Measurements from ENCODE around the gene PTPN11. TPM values are rescaled to one million over a fixed set of nuclear protein-coding genes. Genes with fewer than 3 reads are reported as not detected.

Gene PTPN11
- total and polyA plus RNA-seq, 2 of the 13 experiments (the other 11 are each of a cell fraction or from before 2014, with no cell fraction given): 30.0 to 63.5 TPM

GRCh38 chr12:112532106-112532505, 113.4 kb downstream of the PTPN11 start:
- 0% methylated on average over 1 of the region's 1 CpG for WGBS (ENCODE audit: low lambda C conversion rate)
- H3K4me2 ChIP-seq (ENCODE audit: low read depth, low read length): no peak overlapping the region
- no peaks in the 10 kb centered on the region for H3K79me2 ChIP-seq (ENCODE audit: insufficient read depth, low read length)
- FAIRE-seq (no peak), ATAC-seq (no peak), DNase-seq (ENCODE audit: low spot score) (no peak)
- no peaks in the 10 kb centered on the region for H3K9me3 ChIP-seq (ENCODE audit: low read length)
- intact Hi-C loops (cut with micrococcal nuclease; ENCODE audit: unreplicated experiment) (no loop called here), in situ Hi-C loops (cut with HindIII; ENCODE audit: extremely low pct_ligation_motif_present, low pct_unique_long_range_greater_than_20kb) (no loop called here)
- 0 out of 5 replicates have a peak, but pooled peaks cover 0 to 5% of the 10 kb centered on the region in 2 experiments for H3K27me3 ChIP-seq (ENCODE audit: control insufficient read depth in 1 of 2, insufficient read depth in 2 of 2, low read length in 2 of 2)
- no peak overlapping the region for H3K4me3 ChIP-seq (replicated peaks in 1 of 3; ENCODE audit: insufficient read depth in 1 of 3, low read depth in 2 of 3, low read length in 3 of 3)
- no peaks in the 10 kb centered on the region for H4K20me1 ChIP-seq (ENCODE audit: insufficient read depth, low read length)
- no peak overlapping the region for H2AFZ ChIP-seq (ENCODE audit: low read length)
- ChIA-PET CTCF (ENCODE audit: low intra/inter-chr PET ratio, low total read pairs) (no interaction called here), POLR2A (no interaction called here)
- BruUV-seq (replicated peaks): no TSS peak
- no peak overlapping the region for H3K27ac ChIP-seq (ENCODE audit: extremely low read length, insufficient read depth, low read length)
- TF ChIP-seq ZBTB34 (CRISPR knock-in tag; IDR thresholded peaks at IDR 0.05) (no peak), EP300 (IDR thresholded peaks at IDR 0.05; ENCODE audit: low read depth in 2 of 2, low read length in 2 of 2) (no peak), EP300 (CRISPR knock-in tag; IDR thresholded peaks at IDR 0.05; ENCODE audit: borderline replicate concordance) (no peak), ZBTB7A (CRISPR knock-in tag; IDR thresholded peaks at IDR 0.05) (no peak)
- H3K36me3 ChIP-seq (replicated peaks in 1 of 2; ENCODE audit: control insufficient read depth in 1 of 2, insufficient read depth in 2 of 2, low read length in 2 of 2): no peaks in the 10 kb centered on the region
- H3K4me1 ChIP-seq (ENCODE audit: insufficient read depth, low read length): no peaks in the 10 kb centered on the region
- H3K9ac ChIP-seq (ENCODE audit: insufficient read depth, low read depth, low read length): no peak overlapping the region

GRCh38 chr12:112533528-112533927, 114.8 kb downstream of the PTPN11 start:
- no TSS peak for BruUV-seq (replicated peaks)
- 36% methylated on average over 7 of the region's 7 CpGs for WGBS (ENCODE audit: low lambda C conversion rate)
- POLR2A ChIA-PET: no interaction called here
- TF ChIP-seq RARG (CRISPR knock-in tag; IDR thresholded peaks at IDR 0.05; ENCODE audit: low read depth) (no peak), ZNF776 (CRISPR knock-in tag; IDR thresholded peaks at IDR 0.05) (no peak), ZSCAN5A (CRISPR knock-in tag; IDR thresholded peaks at IDR 0.05; ENCODE audit: borderline replicate concordance) (no peak), TBL1XR1 (IDR thresholded peaks at IDR 0.05; ENCODE audit: borderline replicate concordance, low read length, partially characterized antibody) (no peak), POLR2AphosphoS2 (IDR thresholded peaks at IDR 0.05; ENCODE audit: low read depth, low read length) (no peak), ATRX (CRISPR knock-in tag; IDR thresholded peaks at IDR 0.05; ENCODE audit: borderline replicate concordance) (no peak), HNRNPK (IDR thresholded peaks at IDR 0.05; ENCODE audit: low read depth, low read length, poor library complexity, severe bottlenecking) (no peak), SAFB2 (CRISPR knock-in tag; IDR thresholded peaks at IDR 0.05; ENCODE audit: borderline replicate concordance, low read depth) (no peak), ATF7-NPFF (CRISPR knock-in tag; IDR thresholded peaks at IDR 0.05; ENCODE audit: low read depth) (no peak), SOX5 (CRISPR knock-in tag; IDR thresholded peaks at IDR 0.05; ENCODE audit: borderline replicate concordance) (no peak), FOSL2 (CRISPR knock-in tag; IDR thresholded peaks at IDR 0.05) (no peak)

More at GRCh38 chr12:112533528-112533927, 114.8 kb downstream of the PTPN11 start:
- in situ Hi-C loops (cut with HindIII; ENCODE audit: extremely low pct_ligation_motif_present, low pct_unique_long_range_greater_than_20kb): no loop called here
- Histone ChIP-seq H3K4me1 (ENCODE audit: insufficient read depth, low read length) (peaks cover 6% of the 10 kb centered on the region; the same call in 1 of the 2 replicates), H3K9ac (ENCODE audit: insufficient read depth, low read depth, low read length) (no peak overlapping the region), H3K27ac (ENCODE audit: extremely low read length, insufficient read depth, low read length) (no peak overlapping the region), H3K9me3 (ENCODE audit: low read length) (no peaks in the 10 kb centered on the region), H3K36me3 (replicated peaks in 1 of 2; ENCODE audit: control insufficient read depth in 1 of 2, insufficient read depth in 2 of 2, low read length in 2 of 2) (no peaks in the 10 kb centered on the region), H3K4me2 (ENCODE audit: low read depth, low read length) (no peak overlapping the region), H3K79me2 (ENCODE audit: insufficient read depth, low read length) (no peaks in the 10 kb centered on the region), H2AFZ (ENCODE audit: low read length) (no peak overlapping the region), H3K27me3 (ENCODE audit: control insufficient read depth in 1 of 2, insufficient read depth in 2 of 2, low read length in 2 of 2) (0 out of 5 replicates have a peak, but pooled peaks cover 0 to 5% of the 10 kb centered on the region in 2 experiments), H4K20me1 (ENCODE audit: insufficient read depth, low read length) (no peaks in the 10 kb centered on the region), H3K4me3 (replicated peaks in 1 of 3; ENCODE audit: insufficient read depth in 1 of 3, low read depth in 2 of 3, low read length in 3 of 3) (no peak overlapping the region)
- CTCF ChIA-PET (ENCODE audit: low intra/inter-chr PET ratio, low total read pairs): no interaction called here
- no peak for ATAC-seq
- FAIRE-seq: no peak
- no peak for DNase-seq (ENCODE audit: low spot score)
- intact Hi-C loops (cut with micrococcal nuclease; ENCODE audit: unreplicated experiment): no loop called here
